Ramos (cell line): ENCODE data around the gene PACS2.

Source experiments
- in situ Hi-C: fragments of 300-500 bp; cut with MboI; formaldehyde crosslinking; loops from one replicate; pipeline ENCODE4 v1.14.3; 2022; ENCODE audit warnings: low sequenced_read_pairs; ENCODE audit not compliant: unreplicated experiment

PACS2 gene

GRCh38 chr14:105346876-105347586 is 32.5 kb downstream of the PACS2 start:
- in situ Hi-C loops: loop anchor here (25.0 kb wide), 1 partner anchor 135 kb away; no protein-coding TSS in a partner anchor

DNA sequence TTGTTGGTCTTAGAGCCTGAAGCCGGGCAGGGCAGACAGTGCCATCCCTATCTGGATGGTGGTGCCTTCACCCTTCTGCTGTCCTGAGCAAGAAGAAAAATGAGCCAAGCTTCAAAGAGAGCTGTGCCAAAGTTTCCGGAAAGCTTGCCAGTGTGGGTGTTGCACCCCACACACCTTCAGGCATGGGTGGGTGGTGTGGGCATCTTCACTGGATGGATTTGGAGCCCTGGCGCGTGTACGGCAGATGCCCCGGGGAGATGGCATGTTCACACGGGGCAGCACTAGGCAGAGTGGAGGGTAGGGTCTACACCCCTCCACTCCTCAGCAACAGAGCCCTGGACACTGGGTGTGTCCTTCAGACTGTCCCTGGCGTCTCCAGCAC is 33.0 kb downstream of the PACS2 start:
- in situ Hi-C loops: loop anchor here (25.0 kb wide), 1 partner anchor 135 kb away; no protein-coding TSS in a partner anchor

DNA sequence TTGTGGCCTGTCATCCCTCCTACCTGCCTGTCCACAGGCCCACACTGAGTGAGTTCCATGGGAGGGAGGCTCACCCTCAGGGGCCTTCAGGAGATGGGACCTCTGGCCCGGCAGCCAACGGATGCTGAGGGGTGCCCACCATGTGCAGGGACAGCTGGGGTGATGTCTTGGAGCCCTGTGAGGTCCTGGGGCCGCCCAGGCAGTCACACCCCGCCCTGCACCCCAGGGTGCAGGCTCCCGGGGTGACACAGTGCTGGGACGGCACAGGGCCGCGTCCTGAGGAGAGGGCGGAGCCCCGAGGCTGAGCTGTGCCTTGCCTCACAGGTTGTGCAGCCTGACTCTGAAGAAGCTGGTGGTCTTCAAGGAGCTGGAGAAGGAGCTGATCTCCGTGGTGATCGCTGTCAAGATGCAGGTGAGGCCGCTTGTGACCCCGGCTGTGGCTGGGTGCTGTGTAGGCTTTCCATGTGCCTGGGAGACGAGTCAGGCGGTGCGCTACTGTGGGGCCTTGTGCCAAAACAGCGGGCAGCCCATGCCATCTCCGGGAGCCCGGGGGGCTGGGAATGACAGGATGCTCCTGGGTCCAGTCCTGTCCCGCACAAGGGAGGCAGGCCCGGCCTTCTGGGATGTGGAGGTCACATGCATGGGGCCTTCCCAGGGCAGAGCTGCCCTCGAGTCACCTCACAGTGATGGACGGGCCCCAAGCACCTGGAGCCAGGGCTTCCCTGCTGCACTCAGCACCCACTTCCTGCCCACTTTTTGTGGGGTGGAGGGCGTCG is 33.8 kb downstream of the PACS2 start:
- in situ Hi-C loops: loop anchor here (25.0 kb wide), 1 partner anchor 136 kb away; no protein-coding TSS in a partner anchor

GRCh38 chr14:105348945-105349699 is 34.6 kb downstream of the PACS2 start:
- in situ Hi-C loops: loop anchor here (25.0 kb wide), 1 partner anchor 137 kb away; no protein-coding TSS in a partner anchor

- in situ Hi-C loops: loop anchor here (5.0 to 25.0 kb wide), 3 partner anchors 138 to 1087 kb away; no protein-coding TSS in a partner anchor
These were observed 35.4 kb downstream of the PACS2 start for GRCh38 chr14:105349992-105350391.

DNA sequence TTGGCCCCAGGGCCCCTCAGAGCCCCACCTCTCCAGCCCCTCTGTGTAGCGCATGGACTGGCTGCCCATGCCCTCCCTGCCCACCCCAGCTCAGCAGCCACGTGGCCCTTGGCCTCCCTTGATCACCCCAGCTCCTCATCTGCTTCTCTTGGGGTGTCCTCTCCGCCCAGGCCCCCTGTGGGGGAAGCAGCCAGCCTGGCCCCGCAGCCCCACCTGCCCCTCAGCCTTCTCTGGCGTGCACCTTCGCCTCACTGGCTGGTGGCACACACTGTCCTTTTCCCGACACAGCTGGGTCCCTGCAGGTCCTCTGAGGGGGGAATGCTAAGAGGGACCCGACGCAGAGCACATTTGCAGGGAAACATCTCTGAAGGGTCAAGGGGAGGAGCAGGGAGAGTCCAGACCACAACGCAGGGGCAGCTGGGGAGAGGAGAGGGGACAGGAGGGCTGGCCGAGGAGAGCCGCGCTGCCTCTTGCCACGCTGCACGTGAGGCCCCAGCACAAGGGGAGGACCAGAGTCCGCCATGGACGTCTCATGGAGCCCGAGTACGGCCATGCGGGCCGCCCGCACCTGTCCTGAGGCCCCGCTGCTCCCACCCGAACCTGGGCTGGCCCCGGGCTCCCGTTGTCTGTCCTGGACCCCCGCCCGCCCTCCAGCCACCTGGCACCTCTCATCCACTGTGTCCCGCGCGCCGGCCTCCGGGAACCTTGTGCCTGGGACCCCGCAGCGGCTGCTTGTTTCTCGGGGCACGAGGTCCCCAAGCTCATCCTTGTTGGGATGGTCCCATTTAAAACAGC is 36.1 kb downstream of the PACS2 start:
- in situ Hi-C loops: loop anchor here (5.0 to 25.0 kb wide), 2 partner anchors 258 to 1087 kb away; no protein-coding TSS in a partner anchor

- in situ Hi-C loops: loop anchor here (5.0 to 25.0 kb wide), 2 partner anchors 259 to 1086 kb away; no protein-coding TSS in a partner anchor
These were observed 36.9 kb downstream of the PACS2 start for GRCh38 chr14:105351410-105351809.

- in situ Hi-C loops: loop anchor here (5.0 to 25.0 kb wide), 2 partner anchors 260 to 1085 kb away; no protein-coding TSS in a partner anchor
These were observed 37.6 kb downstream of the PACS2 start for GRCh38 chr14:105351920-105352851.

GRCh38 chr14:105353136-105353535 is 38.6 kb downstream of the PACS2 start:
- in situ Hi-C loops: loop anchor here (5.0 to 25.0 kb wide), 2 partner anchors 261 to 1084 kb away; no protein-coding TSS in a partner anchor

DNA sequence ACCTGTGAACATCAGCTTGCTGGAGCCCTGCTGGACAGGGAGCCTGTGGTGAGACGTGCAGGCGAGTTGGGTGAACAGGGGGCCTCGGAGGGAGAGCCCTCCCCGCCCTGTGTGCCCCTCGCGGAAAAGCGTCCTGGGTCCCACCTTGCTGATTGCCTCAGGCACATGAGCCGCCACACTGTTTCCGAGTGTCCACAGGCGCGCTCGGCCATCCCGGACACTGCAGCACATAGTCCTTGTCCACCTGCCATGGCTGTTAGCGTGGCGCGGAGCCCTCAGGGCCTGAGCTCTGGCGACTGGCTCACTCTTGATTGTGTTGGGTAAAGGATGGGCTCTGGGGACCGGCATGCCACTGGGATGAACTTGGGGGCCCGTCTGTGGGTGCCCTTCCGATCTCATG is 40.0 kb downstream of the PACS2 start:
- in situ Hi-C loops: loop anchor here (5.0 to 25.0 kb wide), 2 partner anchors 262 to 1083 kb away; no protein-coding TSS in a partner anchor

- in situ Hi-C loops: loop anchor here (25.0 kb wide), 1 partner anchor 1082 kb away; no protein-coding TSS in a partner anchor
These were observed 40.6 kb downstream of the PACS2 start for GRCh38 chr14:105355049-105355575.

DNA sequence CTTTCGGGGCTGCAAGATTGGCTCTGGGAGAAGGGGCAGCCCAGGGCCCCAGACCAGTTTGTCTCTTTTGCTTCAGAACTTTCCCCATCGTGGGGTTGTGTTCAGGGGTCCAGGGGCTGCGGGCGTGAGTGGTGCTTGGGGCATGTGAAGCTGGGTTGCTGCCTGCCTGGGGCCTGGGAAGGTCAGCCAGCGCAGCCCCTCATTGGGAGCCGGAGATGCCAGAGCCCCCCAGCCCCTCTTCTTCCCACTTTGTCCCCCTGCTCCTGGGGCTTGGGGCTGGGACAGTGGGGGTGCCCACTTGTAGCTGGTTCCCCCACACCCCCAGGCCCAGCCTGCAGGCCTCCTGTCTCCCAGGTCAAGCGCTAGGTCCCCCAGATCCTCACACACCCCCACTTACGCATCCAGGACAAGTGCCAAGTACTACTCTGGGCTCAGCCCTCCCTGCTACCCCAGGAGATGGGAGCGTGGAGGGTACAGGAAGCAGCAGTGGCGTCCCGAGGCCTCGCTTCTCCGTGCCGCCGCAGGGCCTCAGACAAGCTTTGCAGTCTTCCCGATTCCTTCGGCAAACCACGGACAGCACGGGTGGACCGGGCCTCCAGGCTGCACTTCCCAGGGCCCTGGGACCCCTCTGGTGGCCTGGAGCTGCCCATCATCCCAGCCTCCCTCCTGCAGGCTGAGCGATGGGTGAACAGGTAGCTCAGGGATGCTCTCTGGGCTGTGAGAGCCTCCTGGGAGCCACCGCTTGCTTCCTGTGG is 41.5 kb downstream of the PACS2 start:
- in situ Hi-C loops: loop anchor here (25.0 kb wide), 1 partner anchor 1081 kb away; no protein-coding TSS in a partner anchor

- in situ Hi-C loops: loop anchor here (25.0 kb wide), 1 partner anchor 1080 kb away; no protein-coding TSS in a partner anchor
These were observed 42.4 kb downstream of the PACS2 start for GRCh38 chr14:105356927-105357326.

GRCh38 chr14:105357626-105358025 is 43.1 kb downstream of the PACS2 start:
- in situ Hi-C loops: loop anchor here (25.0 kb wide), 1 partner anchor 1080 kb away; no protein-coding TSS in a partner anchor

DNA sequence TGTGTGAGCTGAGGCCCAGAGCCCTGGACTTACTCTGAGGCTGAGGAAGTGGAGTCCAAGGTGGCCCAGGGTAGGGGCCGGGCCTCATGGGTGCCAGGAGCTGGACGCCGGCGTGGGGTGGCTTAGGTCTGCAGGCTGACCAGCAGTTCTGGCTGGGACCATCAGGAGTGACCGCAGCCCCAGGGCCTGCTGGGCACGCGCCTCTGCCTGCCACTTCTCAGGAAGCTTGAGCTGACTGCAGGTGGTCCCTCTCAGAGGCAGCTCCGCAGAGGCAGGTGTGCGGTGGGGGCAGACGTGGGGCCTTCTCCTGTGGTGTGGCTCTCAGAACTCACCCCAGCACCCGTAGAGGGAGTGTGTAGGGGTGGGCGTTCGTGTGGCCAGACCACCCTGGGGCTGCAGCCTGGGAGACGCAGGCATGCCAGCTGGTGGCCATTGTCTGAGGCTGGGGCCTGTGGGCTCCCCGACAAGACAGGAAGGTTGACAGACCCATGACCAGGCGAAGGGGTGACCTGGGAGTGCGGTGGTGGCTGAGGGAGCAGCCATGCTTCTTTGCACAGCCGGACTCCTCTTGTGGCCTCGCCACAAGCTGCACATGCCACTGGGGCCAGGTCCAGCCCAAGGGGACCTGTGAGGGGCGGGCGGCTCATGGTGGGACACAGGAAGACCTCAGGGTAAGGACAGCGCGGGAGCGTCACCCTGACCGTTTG is 43.7 kb downstream of the PACS2 start:
- in situ Hi-C loops: loop anchor here (25.0 kb wide), 1 partner anchor 1079 kb away; no protein-coding TSS in a partner anchor

- in situ Hi-C loops: loop anchor here (25.0 kb wide), 1 partner anchor 1078 kb away; no protein-coding TSS in a partner anchor
These were observed 44.4 kb downstream of the PACS2 start for GRCh38 chr14:105358943-105359342.
